Liver (tissue), 9 donors: ENCODE measurements around the gene SELENOM. TPM values are rescaled to one million over a fixed set of nuclear protein-coding genes. Genes with fewer than 3 reads are reported as not detected.

Source experiments
- DNase-seq: peaks from one replicate; pipeline ENCODE4 v3.0.0-alpha.2; 2017; ENCODE audit warnings: low spot score
- H3K27ac ChIP-seq, 2 donors: one replicate each; pipeline ENCODE4 v1.7.0; 2013; ENCODE audit warnings: inconsistent platforms in 2 of 2, low read length in 2 of 2, control low read depth in 1 of 2, low read depth in 1 of 2, mild to moderate bottlenecking in 1 of 2
- H3K27me3 ChIP-seq, 4 donors: one replicate each; pipeline versions ENCODE4 v1.6.1 to v1.7.0; 2013; ENCODE audit warnings: low read length in 3 of 4, inconsistent platforms in 1 of 4, mild to moderate bottlenecking in 1 of 4, moderate library complexity in 1 of 4; ENCODE audit not compliant: control insufficient read depth in 4 of 4, insufficient read depth in 4 of 4
- H3K36me3 ChIP-seq, 4 donors: one replicate each; pipeline versions ENCODE4 v1.6.1 to v1.7.0; 2013; ENCODE audit warnings: low read length in 3 of 4, mild to moderate bottlenecking in 3 of 4, low read depth in 1 of 4, moderate library complexity in 1 of 4; ENCODE audit not compliant: control insufficient read depth in 4 of 4, insufficient read depth in 3 of 4
- H3K4me1 ChIP-seq, 4 donors: one replicate each; pipeline versions ENCODE4 v1.6.1 to v1.7.0; 2013; ENCODE audit warnings: low read length in 3 of 4, mild to moderate bottlenecking in 3 of 4, moderate library complexity in 1 of 4; ENCODE audit not compliant: control insufficient read depth in 4 of 4, insufficient read depth in 4 of 4
- H3K4me3 ChIP-seq, 3 donors: one replicate each; pipeline versions ENCODE4 v1.6.1 to v1.7.0; 2013; ENCODE audit warnings: low read length in 3 of 3, control low read depth in 1 of 3, low read depth in 1 of 3, mild to moderate bottlenecking in 1 of 3
- H3K9ac ChIP-seq, 2 donors: one replicate each; pipeline ENCODE4 v1.7.0; 2013; ENCODE audit warnings: low read length in 2 of 2, mild to moderate bottlenecking in 2 of 2, moderate library complexity in 2 of 2, control low read depth in 1 of 2, low read depth in 1 of 2
- H3K9me3 ChIP-seq, 4 donors: one replicate each; pipeline versions ENCODE4 v1.6.1 to v1.7.0; 2013; ENCODE audit warnings: low read length in 3 of 4; ENCODE audit not compliant: control insufficient read depth in 4 of 4
- ATF3 ChIP-seq: IDR thresholded peaks from 2 replicates; pipeline ENCODE4 v1.6.1; 2016; ENCODE audit warnings: antibody characterized with exemption
- CTCF ChIP-seq: fragments of 150-350 bp; IDR thresholded peaks from 2 replicates; pipeline ENCODE4 v1.5.1; 2017; ENCODE audit warnings: improper control_type of control experiment, low read depth, low read length; ENCODE audit not compliant: missing input control
- EGR1 ChIP-seq, 2 donors: IDR thresholded peaks; 2 replicates each; pipeline ENCODE4 v1.6.1; 2016 to 2018; ENCODE audit warnings: antibody characterized with exemption in 2 of 2, low read depth in 2 of 2
- FOXA1 ChIP-seq: IDR thresholded peaks from 2 replicates; pipeline ENCODE4 v1.6.1; 2016; ENCODE audit warnings: antibody characterized with exemption
- FOXA2 ChIP-seq: IDR thresholded peaks from 2 replicates; pipeline ENCODE4 v1.6.1; 2016; ENCODE audit warnings: antibody characterized with exemption
- GABPA ChIP-seq, 2 donors: IDR thresholded peaks in 1 of 2; conservative IDR thresholded peaks in 1 of 2; 2 replicates each; pipeline ENCODE4 v1.6.1; 2016; ENCODE audit warnings: antibody characterized with exemption in 2 of 2, mild to moderate bottlenecking in 1 of 2, moderate library complexity in 1 of 2
- HNF4A ChIP-seq, 2 donors: conservative IDR thresholded peaks; 2 replicates each; pipeline ENCODE4 v1.6.1; 2016; ENCODE audit warnings: antibody characterized with exemption in 2 of 2, mild to moderate bottlenecking in 2 of 2
- HNF4G ChIP-seq: IDR thresholded peaks from 2 replicates; pipeline ENCODE4 v1.6.1; 2016; ENCODE audit warnings: antibody characterized with exemption
- JUND ChIP-seq, 2 donors: IDR thresholded peaks; 2 replicates each; pipeline ENCODE4 v1.6.1; 2016; ENCODE audit warnings: antibody characterized with exemption in 2 of 2
- MAX ChIP-seq: IDR thresholded peaks from 2 replicates; pipeline ENCODE4 v1.6.1; 2016; ENCODE audit warnings: antibody characterized with exemption
- RAD21 ChIP-seq, 2 donors: IDR thresholded peaks; 2 replicates each; pipeline ENCODE4 v1.6.1; 2016; ENCODE audit warnings: antibody characterized with exemption in 2 of 2, mild to moderate bottlenecking in 2 of 2
- REST ChIP-seq: IDR thresholded peaks from 2 replicates; pipeline ENCODE4 v1.6.1; 2016; ENCODE audit warnings: antibody characterized with exemption, mild to moderate bottlenecking
- RXRA ChIP-seq, 2 donors: IDR thresholded peaks; 2 replicates each; pipeline ENCODE4 v1.6.1; 2017 to 2018; ENCODE audit warnings: antibody characterized with exemption in 2 of 2, mild to moderate bottlenecking in 1 of 2
- SP1 ChIP-seq: IDR thresholded peaks from 2 replicates; pipeline ENCODE4 v1.6.1; 2018; ENCODE audit warnings: antibody characterized with exemption, mild to moderate bottlenecking
- YY1 ChIP-seq: IDR thresholded peaks from 2 replicates; pipeline ENCODE4 v1.6.1; 2016; ENCODE audit warnings: antibody characterized with exemption, mild to moderate bottlenecking
- ZBTB33 ChIP-seq: IDR thresholded peaks from 2 replicates; pipeline ENCODE4 v1.6.1; 2016; ENCODE audit warnings: antibody characterized with exemption
- WGBS: extraction: QIAGEN DNeasy Blood & Tissue Kit; methylation state at CpG from one replicate; pipeline ENCODE4 v1.1.7; 2013; 5-methylcytosine and 5-hydroxymethylcytosine counted together
- polyA plus RNA-seq, 2 donors: library from polyadenylated mRNA; stranded (reverse) in 1 of 2; unstranded in 1 of 2; fragments of 200-250 nt in 1 of 2; fragments of >200 nt in 1 of 2; fragmentation: Nextera tagmentation in 1 of 2; extraction: Ambion mirVana in 1 of 2; gene quantifications; one replicate each; pipeline versions ENCODE4 v1.2.1 to v1.2.3, GENCODE V29; 2013 to 2015
- total RNA-seq, 2 donors: library from RNA; depleted of rRNA; stranded (reverse); fragments of >200 nt; gene quantifications; one replicate each; pipeline ENCODE4 v1.2.3, GENCODE V29; 2014
- donor health status: healthy.
- donor health status: healthy.
- donor health status: healthy.
- donor health status: healthy.
- donor health status: healthy.

Gene SELENOM
- total and polyA plus RNA-seq, 4 donors: 3.0 to 17.3 (median 12.2) TPM

GRCh38 chr22:31103899-31104694 lies 3.3 kb downstream of the SELENOM start:
- H3K9ac ChIP-seq: no peak overlapping the region
- no peak overlapping the region for H3K27ac ChIP-seq
- DNase-seq: no peak
- no peaks in the 10 kb centered on the region for H3K27me3 ChIP-seq
- H3K36me3 ChIP-seq: peaks cover 0 to 4% (median 3%) of the 10 kb centered on the region in 4 donors
- peaks cover 4 to 7% (median 6%) of the 10 kb centered on the region in 4 donors for H3K4me1 ChIP-seq
- TF ChIP-seq JUND (IDR thresholded peaks at IDR 0.05) (no peak), MAX (no peak), FOXA2 (no peak), RXRA (IDR thresholded peaks at IDR 0.05) (no peak), CTCF (no peak), REST (no peak), HNF4G (no peak), YY1 (no peak), EGR1 (IDR thresholded peaks at IDR 0.05; ENCODE audit: low read depth in 2 of 2) (no peak), GABPA (IDR thresholded peaks at IDR 0.05 in 1 of 2, conservative IDR thresholded peaks at IDR 0.05 in 1 of 2) (no peak), ATF3 (no peak), SP1 (no peak)
- no peaks in the 10 kb centered on the region for H3K9me3 ChIP-seq
- 72% methylated on average over 33 of the region's 33 CpGs for WGBS
- H3K4me3 ChIP-seq: no peak overlapping the region

- Histone ChIP-seq H3K36me3 (peaks cover 0 to 4% (median 3%) of the 10 kb centered on the region in 4 donors), H3K9me3 (no peaks in the 10 kb centered on the region), H3K27ac (peak overlapping the region in 1 of 2 donors; percentile 25), H3K9ac (no peak overlapping the region), H3K4me3 (no peak overlapping the region), H3K27me3 (no peaks in the 10 kb centered on the region), H3K4me1 (peaks cover 3 to 6% (median 5%) of the 10 kb centered on the region in 4 donors)
- DNase-seq: no peak
- WGBS: 89% methylated on average over 2 of the region's 2 CpGs
- TF ChIP-seq CTCF (no peak), HNF4A (conservative IDR thresholded peaks at IDR 0.05) (no peak), RXRA (IDR thresholded peaks at IDR 0.05) (no peak), SP1 (no peak), REST (no peak), YY1 (no peak), FOXA1 (no peak), JUND (IDR thresholded peaks at IDR 0.05) (no peak), ZBTB33 (no peak), RAD21 (IDR thresholded peaks at IDR 0.05) (no peak), MAX (no peak)
These were observed 4.3 kb downstream of the SELENOM start for GRCh38 chr22:31103111-31103510.
